HL-60 (cell line): Measurements from ENCODE around the gene TRPC4AP.

ENCODE experiments used
- CTCF ChIP-seq: IDR thresholded peaks from one replicate; pipeline ENCODE4 v1.5.1; 2011; ENCODE audit warnings: low read length, control low read depth, inconsistent platforms; ENCODE audit not compliant: insufficient read depth
- GABPA ChIP-seq: IDR thresholded peaks from 2 replicates; pipeline ENCODE4 v1.6.1; 2012; ENCODE audit warnings: low read depth
- POLR2AphosphoS5 ChIP-seq: IDR thresholded peaks from 2 replicates; pipeline ENCODE4 v1.6.1; 2012; ENCODE audit warnings: low read depth
- REST ChIP-seq: IDR thresholded peaks from 2 replicates; pipeline ENCODE4 v1.6.1; 2012; ENCODE audit warnings: low read depth; ENCODE audit not compliant: insufficient replicate concordance
- SPI1 ChIP-seq: IDR thresholded peaks from 2 replicates; pipeline ENCODE4 v1.6.1; 2012; ENCODE audit warnings: low read depth, mild to moderate bottlenecking, borderline replicate concordance

- TF ChIP-seq CTCF (no peak), REST (no peak), POLR2AphosphoS5 (no peak), GABPA (no peak), SPI1 (peak; percentile 66; the same call in 1 of the 2 replicates)
Measured at GRCh38 chr20:35013421-35014411, 78.9 kb downstream of the TRPC4AP start.
